ENCODE results near the gene NCAPD3.
"Not testable (repeated sequence)": the region's sequence is repeated elsewhere in the genome, so short reads cannot be mapped to it uniquely, and the experiment has no call there.

The NCAPD3 gene

DNA sequence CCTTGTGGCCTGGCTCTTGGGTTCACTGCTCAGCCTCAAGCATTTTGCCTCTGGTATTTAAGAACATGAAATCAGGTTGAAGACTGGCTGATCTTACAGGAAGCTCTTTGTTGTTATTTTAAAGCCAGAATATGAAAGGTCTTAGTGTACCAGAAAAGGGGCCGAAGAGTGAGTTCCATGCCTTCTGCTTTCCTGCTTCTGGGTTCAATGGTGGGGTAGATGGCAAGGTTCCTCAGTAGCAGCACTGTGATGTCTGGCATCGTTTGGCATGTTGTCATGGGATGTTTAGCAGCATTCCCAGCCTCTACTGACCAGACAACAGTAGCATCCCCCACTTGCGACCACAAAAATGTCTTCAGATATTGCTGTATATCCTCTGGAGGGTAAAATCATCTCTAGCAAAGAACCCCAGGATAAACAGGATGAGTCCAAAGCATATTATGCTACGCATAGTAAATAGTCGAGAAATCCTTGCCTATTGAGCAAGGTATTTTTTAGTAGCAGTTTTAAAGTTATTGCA is 3.1 kb upstream of the NCAPD3 start:
- no peak for DNase-seq (ENCODE audit: low spot score)

DNA sequence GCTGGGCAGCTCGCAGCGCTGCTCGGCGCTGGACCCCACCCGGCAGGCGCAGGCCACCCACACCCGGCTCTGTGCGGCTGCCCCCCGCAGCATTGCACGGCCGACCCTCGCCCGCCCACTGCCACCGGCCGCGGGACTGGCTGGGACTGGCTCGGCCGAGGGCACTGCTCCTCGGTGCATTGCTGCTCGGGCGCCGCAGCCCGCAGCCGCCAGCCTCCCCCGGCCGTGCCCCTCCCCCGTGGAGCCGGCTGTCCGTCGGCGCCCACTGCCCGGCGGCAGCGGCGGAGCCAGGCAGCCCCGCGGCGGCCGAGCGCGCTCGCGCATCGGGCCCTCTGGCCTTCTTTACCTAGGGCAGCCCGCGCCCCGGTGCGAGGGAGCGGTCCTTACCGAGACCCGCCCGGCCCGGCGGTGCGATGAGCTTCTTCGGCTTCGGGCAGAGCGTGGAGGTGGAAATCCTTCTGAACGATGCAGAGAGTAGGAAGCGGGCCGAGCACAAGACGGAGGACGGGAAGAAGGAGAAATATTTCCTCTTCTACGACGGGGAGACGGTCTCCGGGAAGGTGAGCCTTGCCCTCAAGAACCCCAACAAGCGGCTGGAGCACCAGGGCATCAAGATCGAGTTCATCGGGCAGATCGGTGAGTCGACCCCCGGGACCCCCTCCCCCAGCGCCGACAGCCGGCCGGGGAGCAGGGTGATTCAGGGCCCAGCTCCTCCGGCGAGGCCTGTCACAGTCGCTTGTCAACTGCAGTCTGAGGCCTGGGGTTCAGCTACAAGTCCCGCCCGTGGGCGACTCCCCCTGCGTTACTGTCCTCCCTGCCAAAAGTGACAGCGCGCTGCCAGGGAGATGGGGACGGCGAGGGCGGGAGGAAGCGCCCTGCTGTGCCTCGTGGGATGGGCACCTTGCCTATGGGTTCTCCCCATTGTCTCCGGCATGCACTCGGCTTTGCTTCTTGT is 1.2 kb upstream of the NCAPD3 start:
- DNase-seq (ENCODE audit: low spot score): peak; percentile 22

DNA sequence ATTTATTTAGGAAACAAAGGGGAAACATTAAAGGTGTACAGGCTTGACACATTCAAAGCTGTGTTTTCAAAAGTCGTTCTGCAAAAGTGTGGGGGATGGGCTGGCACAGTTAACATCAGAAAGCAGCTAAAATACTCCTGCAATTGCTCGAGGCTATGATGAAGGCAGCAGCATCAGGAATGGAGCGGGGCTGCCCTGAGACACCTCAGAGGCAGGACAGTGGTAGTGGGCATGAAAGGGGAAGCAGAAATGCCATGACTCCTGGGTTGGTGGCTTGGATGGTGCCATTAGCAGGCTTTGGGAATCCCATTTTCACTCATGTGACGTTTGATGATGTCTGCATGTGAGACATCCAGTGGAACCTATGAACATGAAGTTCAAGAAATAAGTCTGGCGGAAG is 646 bp downstream of the NCAPD3 start:
- DNase-seq (ENCODE audit: low spot score): no peak

DNA sequence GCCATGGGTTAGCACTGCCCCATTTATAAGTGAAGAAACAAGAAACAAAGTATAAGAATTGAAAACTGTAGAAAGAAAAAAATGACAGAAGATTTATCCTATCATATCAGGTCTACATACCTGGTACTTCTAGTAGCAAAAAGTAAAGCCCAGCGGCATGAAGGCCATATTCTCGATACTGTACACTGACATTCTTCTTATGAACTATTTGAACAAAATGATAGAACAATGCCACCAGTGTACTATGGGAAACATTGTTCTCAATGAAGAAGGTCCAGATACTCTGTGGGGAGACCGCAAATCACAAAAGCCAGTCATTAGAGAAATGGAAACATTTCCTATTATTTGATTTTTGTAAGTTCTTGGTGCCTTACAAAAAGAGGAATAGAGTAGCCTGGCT is 7.0 kb downstream of the NCAPD3 start:
- DNase-seq (ENCODE audit: low spot score): no peak

DNA sequence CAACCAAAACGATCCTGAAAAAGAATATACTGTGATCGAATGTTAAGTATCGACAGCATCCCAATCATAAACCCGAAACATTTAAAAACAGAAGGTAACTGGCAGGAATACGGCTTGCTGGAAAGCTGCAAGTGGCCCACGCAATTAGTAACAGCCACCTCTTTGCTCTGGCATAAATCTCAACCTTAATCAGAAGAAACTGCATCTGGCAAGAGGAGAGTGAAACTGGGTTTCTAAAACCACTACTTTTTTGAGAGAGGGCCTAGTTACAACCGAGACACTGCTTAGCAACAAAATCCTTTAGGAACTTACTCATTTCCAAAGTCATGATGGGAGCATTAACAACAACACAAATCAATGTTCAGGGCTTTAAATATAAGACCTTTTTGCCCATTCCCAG is 7.9 kb downstream of the NCAPD3 start:
- DNase-seq (ENCODE audit: low spot score): no peak

DNA sequence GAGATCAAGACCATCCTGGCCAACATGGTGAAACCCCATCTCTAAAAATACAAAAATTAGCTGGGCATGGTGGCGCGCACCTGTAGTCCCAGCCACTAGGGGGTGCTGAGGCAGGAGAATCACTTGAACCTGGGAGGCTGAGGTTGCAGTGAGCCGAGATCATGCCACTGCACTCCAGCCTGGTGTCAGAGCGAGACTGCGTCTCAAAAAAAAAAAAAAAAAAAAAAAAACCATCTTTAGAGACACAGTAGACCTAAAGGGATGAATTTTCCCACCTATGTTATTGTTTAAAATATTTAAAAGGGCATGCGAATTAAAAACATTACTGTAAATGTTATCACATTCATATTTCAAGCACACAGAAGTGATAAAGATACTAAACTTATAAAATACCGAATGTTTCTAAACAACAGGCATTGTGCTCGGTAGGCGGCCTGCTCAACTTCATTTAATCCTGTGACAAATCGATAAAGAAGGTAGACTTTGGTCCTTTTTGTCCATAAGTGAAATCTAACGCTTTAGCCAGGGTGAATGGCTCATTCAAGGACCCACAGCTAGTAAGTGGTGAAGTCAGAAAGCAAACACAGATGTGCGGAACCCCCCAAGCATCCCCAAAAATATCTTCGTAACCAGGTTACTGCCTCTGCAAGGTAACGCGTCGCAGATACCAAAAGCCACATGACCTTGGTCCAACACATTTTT is 16.1 kb downstream of the NCAPD3 start:
- no peak for DNase-seq (ENCODE audit: low spot score)

DNA sequence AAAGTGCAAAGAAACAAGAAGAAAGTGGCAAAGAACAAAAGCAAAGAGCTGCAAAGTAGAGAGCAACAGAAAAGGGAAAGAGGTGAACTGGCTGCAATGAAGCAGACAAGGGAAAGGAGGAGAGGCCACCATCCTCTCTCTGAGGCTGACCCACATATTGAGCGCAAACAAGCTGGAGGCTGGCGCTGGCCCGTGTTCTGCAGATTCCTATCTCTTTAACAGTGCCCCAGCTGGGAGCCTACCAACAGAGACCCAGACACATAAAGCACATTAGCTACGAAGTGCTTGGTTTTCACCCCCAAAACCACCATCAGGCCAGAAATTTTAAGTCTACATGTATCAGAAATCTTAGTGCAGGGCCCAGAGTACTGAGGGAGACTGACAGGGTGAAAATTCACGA is 17.6 kb downstream of the NCAPD3 start:
- no peak for DNase-seq (ENCODE audit: low spot score)

DNA sequence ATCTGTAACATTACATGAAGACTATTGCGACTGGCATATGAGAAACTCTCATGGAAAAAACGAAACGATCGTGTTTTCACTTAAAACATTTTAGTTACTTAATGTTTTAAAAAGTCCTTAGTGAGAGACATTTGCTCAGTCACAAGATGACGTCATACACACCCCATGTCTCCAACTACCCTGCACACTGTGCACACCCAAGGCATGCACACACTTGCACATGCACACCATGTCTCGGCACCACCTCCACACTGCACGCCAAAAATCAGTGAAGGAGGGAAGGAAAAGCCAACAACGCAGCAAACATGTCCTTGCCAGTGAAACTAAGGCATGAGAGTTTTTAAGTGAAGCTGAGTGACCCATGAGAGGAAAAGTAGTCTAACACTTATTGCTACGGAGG is 18.0 kb downstream of the NCAPD3 start:
- no peak for DNase-seq (ENCODE audit: low spot score)

DNA sequence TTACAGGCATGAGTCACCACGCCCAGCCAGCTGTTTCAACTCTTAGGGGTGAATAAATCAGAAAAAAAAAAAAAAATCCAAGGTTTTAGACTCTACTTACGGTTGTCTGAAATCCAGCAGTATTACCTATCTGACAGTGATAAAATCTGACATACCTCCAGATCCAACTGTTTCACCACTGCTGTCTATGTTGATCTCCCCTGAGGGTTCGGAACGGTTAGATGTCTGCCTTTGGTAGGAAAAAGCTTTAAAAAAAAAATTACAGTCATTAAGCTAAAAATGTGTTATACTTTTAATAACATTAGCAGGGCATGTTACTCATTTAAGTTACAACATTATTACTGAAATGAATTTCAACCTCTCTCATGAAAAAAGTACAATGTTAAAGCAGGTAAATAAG is 21.1 kb downstream of the NCAPD3 start:
- DNase-seq (ENCODE audit: low spot score): no peak

DNA sequence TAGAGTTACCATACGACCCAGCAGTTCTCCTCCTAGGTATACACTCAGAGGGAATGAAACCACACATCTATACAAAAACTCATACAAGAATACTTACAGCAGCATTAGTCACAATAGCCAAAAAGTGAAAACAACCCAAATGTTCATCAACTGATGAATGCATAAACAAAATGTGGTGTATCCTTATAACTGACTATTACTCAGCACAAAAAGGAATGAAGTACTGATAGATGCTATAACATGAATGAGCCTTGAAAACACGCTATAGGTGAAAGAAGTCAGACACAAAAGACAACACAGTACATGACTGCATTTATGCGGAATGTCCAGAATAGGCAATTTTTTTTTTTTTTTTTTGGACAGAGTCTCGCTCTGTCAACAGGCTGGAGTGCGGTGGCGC is 23.1 kb downstream of the NCAPD3 start:
- DNase-seq (ENCODE audit: low spot score): no peak

DNA sequence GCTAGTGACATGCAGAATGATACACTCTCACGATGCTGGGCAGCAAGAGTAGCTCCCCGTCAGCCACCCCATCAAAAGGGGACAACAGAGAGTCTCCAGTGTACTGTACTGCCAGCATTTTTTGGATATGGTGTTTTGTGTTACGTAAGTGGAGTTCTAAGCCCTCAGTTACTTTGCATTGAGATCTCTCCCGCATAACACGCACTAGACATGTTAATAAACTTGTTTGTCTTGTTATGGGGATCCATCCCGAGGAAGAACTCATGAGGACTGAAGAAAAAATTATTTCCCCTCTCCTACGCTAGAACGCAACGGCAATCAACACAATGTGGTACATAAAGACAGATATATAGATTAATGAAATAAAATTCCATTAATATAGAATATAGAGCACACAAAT is 24.2 kb downstream of the NCAPD3 start:
- no peak for DNase-seq (ENCODE audit: low spot score)

DNA sequence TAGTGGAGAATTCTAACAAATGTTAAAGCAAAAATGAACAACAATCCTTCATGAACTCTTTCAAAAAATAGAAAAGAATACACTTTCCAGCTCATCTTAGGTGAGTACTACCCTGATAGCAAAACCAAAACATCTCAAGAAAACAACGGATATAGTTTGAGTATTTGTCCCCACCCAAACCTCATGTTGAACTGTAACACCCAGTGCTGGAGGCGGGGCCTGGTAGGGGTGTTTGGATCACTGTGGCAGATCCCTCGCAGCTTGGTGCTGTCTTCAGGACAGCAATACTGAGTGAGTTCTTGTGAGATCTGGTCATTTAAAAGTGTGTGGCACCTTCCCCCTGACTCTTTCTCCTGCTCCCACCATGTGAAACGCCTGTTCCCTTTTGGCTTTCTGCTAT is 27.0 kb downstream of the NCAPD3 start:
- DNase-seq (ENCODE audit: low spot score): no peak

DNA sequence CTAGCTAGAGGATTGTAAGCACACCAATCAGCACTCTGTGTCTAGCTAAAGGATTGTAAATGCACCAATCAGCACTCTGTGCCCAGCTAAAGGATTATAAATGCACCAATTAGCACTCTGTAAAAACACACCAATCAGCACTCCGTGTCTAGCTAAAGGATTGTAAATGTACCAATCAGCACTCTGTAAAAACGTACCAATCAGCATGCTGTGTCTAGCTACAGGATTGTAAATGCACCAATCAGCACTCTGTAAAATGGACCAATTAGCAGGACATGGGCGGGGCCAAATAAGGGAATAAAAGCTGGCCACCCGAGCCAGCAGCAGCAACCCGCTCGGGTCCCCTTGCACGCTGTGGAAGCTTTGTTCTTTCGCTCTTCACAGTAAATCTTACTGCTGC is 35.7 kb downstream of the NCAPD3 start:
- not testable (repeated sequence) for DNase-seq (ENCODE audit: low spot score)

DNA sequence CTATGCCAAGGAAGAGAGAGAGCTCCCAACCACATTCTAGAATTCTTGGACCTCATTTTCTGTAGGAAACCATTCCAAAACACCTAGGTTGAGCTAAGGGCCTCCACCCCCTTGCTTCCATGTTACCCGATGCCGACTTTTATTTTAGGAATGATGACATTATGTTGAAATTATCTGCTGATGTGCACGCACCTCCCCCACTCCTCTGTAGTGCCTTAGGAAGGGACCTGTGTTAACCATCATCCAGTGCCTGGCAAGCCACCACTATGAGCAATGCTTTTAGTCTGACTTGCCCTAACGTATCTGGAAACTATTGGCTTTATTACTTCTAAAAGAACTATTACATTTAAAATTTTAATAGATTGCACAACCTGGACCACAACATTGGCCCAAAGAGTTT is 42.1 kb downstream of the NCAPD3 start:
- peak; percentile 55 for DNase-seq (ENCODE audit: low spot score)

DNA sequence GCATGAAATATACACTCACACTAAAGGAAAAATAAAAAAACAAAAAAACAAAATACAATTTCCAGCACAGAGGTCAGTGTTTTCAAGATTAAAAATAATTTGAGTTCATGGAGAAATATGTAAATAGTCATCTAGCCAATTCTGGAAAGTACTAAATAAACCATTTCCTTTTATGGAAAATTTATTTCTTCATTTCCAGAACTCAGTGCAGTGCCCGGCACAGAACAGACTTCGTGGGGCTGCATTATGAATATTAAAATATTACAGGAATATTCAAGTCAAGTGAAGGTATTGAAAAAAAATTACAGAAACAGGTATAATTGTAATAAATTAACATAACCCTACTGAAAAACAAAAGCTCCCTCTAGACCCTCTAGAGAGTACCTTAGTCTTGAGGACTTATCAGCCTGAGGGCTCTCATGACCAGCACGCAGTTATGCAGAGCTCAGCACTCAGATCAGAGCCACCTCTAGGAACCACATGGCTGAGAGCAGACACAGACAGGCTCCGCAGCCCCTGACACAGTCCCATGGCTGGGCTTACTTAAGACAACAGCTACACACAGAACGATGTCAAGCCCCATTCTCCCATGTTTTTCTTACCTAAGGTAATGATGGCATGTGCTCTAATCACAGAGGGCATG is 45.6 kb downstream of the NCAPD3 start:
- no peak for DNase-seq (ENCODE audit: low spot score)

DNA sequence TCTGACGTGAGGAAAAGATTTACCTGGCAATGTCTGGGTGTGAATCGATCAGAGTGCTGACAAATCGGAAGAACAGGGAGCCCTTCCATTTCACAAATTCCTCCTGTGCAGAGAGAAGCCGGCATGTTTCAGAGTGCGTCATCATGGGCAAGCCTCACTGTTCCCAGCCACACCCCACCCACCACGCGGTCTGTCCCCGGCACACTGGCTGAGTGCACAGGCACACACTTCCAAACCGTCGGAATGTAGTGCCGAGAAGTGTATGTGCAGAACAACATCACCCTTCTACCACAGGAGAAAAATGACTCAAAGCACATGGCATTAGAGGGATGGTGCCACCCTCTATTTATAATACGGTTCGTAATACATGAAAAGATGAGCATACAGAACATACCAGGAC is 47.5 kb downstream of the NCAPD3 start:
- DNase-seq (ENCODE audit: low spot score): no peak

DNA sequence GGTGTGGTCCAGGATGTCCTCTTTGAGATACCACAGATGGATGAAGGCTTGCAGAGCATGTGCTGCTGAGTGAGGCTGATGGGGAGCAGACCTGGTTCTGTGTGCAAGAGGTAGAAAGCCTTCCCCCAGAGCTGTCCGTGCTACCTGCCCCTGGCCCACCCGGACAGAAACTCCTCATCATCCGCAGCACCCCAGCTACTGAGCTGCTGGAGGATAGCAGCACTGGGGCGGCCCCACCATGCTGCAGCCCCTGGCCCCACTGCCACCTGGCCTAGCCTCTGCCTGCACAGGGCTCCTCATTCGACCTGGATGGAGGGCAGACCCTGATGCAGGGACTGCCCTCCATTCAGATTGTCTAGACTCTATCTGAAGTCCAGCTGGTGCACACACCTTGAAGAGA is 50.5 kb downstream of the NCAPD3 start:
- no peak for DNase-seq (ENCODE audit: low spot score)

DNA sequence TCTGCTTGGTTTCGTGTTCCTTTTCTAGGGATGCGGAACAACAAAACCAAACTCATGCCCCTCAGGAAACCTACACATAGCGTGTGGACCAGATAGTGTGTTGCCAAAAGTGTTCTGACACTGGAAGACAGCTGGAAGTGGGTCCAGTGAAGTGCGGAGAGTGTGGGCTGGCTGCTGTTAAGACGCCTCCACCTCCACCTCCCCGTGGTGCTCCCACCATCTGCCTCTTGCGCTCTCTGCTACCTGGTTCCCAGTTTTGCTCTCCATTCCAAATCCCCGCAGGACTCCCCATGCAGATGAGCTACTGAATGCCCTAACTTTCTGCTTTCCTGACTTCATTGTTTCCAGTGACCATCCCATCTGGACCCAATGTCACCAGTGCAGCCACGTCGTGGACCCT is 51.8 kb downstream of the NCAPD3 start:
- no peak for DNase-seq (ENCODE audit: low spot score)

DNA sequence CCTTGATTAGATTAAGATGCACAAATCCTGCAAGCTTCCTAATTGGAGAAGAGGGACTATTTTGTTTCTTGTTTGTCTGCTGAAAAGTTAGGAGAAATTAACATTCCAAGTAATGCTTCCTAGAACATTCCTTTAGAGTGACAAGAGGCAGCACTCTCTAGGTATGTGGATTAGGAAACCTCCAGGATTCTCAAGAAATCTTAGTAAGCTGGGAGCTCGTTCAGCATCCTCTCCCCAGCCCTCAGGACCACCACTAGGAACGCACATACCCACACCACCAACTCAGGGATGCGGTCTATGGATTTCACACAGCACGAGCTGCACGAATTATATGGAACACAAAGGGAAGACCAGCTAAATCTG is 52.9 kb downstream of the NCAPD3 start:
- peak; percentile 52 for DNase-seq (ENCODE audit: low spot score)

DNA sequence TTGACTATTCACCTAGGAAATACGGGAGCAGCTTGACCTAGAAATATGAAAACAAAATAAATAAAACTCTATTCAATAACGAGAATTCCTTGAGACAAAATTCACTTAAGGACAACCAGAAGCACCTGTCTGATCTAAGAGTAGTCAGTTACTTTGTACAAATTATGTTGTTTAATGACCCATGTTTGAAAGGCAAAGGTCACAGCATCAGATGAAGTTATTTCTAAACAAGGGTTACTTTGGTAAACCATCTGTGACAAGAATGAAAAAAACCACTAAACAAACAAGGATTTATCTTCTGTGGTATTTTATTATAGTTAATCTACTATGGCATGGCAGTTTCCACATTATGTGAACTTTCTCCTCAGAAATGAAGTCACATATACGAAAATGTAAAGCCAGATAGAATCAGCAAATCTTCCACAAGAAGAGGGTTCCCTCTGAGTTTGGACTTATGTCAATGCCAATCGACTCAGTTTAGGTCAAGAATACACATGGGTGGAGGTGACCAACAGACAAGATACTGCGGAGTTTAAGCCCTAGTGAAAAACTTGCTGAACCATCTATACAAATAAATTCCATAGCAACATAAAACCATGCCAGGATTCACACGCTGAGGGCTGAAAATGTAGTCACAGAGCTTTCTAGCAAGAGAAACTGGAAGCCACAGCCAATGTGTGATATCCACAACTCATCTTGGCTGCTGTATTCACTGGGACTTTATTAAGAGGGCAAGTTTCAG is 53.4 kb downstream of the NCAPD3 start:
- no peak for DNase-seq (ENCODE audit: low spot score)

DNA sequence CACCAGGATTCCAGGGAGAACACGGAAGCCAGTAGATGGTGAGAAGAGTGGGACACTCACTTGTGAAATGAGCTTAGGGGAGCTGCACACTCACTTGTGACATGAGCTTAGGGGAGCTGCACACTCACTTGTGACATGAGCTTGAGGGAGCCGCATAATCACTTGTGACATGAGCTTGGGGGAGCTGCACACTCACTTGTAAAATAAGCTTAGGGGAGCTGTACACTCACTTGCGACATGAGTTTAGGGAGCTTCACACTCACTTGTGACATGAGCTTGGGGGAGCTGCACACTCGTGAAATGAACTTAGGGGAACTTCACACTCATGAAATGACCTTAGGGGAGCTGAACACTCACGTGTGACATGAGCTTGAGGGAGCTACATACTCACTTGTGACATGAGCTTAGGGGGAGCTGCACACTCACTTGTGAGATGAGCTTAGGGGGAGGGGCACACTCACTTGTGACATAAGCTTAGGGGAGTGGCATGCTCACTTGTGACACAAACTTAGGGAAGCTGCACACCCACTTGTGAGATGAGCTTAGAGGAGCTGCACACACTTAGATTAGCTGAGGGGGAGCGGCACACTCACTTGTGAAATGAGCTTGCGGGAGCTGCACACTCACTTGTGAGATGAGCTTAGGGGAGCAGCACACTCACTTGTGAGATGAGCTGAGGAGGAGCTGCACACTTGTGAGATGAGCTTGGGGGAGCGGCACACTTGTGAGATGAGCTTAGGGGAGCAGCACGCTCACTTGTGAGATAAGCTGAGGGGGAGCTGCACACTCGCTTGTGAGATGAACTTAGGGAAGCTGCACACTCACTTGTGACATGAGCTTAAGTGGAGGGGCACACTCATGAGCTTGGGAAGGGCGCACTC is 59.0 kb downstream of the NCAPD3 start:
- DNase-seq (ENCODE audit: low spot score): no peak
